ENCODE measurements around the gene LIN54. TPM values are rescaled to one million over a fixed set of nuclear protein-coding genes. Genes with fewer than 3 reads are reported as not detected.
"Not testable (repeated sequence)": the region's sequence is repeated elsewhere in the genome, so short reads cannot be mapped to it uniquely, and the experiment has no call there.

Gene LIN54
- total RNA-seq, 2 donors from 2014 or later, result 21.0 to 25.2 TPM

DNA sequence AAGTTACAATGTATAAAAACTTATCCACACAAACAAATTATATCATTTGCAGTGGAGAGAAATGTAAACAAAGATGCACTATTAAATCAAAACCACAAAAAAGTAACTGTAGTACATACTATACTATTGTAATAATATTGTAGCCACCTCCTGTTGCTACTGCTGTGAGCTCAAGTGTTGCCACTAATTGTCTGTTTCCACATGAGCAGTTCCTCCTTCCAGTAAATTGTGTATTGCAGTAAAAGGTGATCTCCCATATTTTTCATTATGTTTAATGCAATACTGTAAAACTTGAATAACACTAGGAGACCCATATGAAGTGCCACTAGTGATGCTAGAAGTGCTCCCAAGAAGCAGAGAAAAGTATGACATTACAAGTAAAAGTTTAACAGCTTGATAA is 11.7 kb downstream of the LIN54 start:
- Mint-ChIP-seq H3K27ac (no peak overlapping the region), H3K9me3 (no peaks in the 10 kb centered on the region), H3K4me1 (ENCODE audit: low read depth in 2 of 2) (peaks cover 5 to 19% of the 10 kb centered on the region in 2 donors), H3K27me3 (no peaks in the 10 kb centered on the region), H3K4me3 (no peak overlapping the region), H3K36me3 (no peaks in the 10 kb centered on the region)
- no peak for DNase-seq (ENCODE audit: low spot score)
- no peak for ATAC-seq

DNA sequence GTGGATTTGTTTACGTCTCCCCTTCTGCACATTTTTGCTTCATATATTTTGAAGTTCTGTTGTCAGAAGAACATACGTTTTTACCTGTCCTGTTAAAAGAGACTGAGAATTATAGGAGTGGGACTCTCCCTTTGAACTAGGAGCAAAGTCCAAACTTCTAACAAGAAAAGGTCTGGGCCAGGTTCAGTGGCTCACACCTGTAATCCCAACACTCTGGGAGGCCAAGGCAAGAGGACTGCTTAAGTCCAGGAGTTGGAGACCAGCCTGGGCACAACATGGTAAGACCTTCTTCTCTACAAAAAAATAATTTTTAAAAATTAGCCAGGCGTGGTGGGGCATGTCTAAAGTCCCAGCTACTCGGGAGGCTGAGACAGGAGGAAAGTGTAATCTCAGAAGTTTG is 15.8 kb downstream of the LIN54 start:
- no peaks in the 10 kb centered on the region for H3K27me3 Mint-ChIP-seq
- H3K9me3 Mint-ChIP-seq, result no peaks in the 10 kb centered on the region
- H3K4me3 Mint-ChIP-seq, result no peak overlapping the region
- ATAC-seq, result no peak
- no peak overlapping the region for H3K27ac Mint-ChIP-seq
- DNase-seq (ENCODE audit: low spot score), result no peak
- peaks cover 9 to 31% of the 10 kb centered on the region in 2 donors for H3K4me1 Mint-ChIP-seq (ENCODE audit: low read depth in 2 of 2)
- no peaks in the 10 kb centered on the region for H3K36me3 Mint-ChIP-seq

DNA sequence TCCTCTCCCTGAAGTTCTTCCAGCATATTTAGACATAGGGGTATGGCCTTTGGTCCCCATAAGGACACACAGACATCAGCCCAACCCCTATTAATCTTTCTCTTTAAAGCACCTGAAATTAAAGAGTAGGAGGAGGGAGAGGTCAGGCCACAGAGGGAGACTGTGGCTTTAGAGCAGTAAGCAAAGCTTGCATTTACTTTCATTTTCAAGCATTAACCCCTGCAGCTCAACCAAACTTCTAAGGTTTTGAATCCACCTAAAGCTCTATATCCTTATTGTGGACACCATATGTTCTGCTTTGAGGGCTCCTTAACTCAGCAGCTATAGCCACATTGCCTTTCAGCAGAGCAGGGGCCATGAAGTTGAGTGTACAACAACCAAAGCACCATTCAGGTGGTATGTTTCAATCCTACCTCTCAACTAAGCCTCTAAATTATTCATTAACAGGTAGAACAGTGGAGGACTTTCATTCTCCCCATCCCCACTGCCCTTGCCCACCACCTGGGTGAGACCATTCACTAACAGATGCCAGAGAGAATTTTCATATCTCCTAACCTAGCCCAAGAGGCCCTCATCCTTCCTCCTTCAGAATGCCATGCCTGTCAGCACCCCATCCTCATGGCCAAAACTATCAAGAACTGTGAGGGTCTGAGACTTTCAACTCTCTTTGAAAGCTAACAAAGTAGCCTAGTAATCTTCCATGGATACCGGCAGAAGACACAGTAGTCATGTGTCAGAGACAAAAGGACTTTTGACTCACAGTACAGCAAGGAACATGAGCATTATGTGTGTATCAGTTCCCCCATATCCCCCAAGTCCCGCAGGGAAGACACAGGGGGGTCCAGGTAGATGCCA is 20.8 kb downstream of the LIN54 start:
- Mint-ChIP-seq H3K36me3 (no peaks in the 10 kb centered on the region), H3K4me1 (ENCODE audit: low read depth in 2 of 2) (peaks cover 14 to 23% of the 10 kb centered on the region in 2 donors), H3K27me3 (no peaks in the 10 kb centered on the region), H3K4me3 (peak overlapping the region; percentile 57), H3K9me3 (no peaks in the 10 kb centered on the region), H3K27ac (peak overlapping the region; percentile 49 to 81)
- ATAC-seq, result peak; percentile 64 to 70
- DNase-seq (ENCODE audit: low spot score), result no peak

DNA sequence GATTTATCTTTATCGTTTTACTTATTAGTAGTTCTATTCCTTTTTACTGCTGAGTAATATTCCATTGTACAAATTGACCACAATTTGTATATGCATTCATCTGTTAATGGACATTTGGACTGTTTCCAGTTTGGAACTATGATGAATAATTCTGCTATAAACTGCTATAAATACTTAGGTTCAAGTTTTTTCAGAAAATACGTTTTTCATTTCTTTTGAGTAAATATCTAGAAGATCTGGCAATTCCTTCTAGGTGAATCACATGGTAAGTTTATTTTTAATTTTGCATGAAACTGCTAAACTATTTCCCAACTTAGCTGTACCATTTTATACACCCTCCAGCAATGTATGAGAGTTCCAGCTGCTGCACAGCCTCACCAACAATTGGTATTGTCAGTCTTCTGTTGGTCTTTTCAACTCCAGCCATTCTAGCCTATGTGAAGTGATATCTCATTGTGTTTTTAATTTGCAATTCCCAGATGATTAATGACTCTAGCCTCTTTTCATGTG is 22.2 kb downstream of the LIN54 start:
- ATAC-seq (no peak), DNase-seq (ENCODE audit: low spot score) (no peak)
- Mint-ChIP-seq H3K4me1 (ENCODE audit: low read depth in 2 of 2) (peaks cover 21 to 31% of the 10 kb centered on the region in 2 donors), H3K27ac (no peak overlapping the region), H3K36me3 (peaks cover 6% of the 10 kb centered on the region), H3K9me3 (no peaks in the 10 kb centered on the region), H3K27me3 (no peaks in the 10 kb centered on the region), H3K4me3 (no peak overlapping the region)

DNA sequence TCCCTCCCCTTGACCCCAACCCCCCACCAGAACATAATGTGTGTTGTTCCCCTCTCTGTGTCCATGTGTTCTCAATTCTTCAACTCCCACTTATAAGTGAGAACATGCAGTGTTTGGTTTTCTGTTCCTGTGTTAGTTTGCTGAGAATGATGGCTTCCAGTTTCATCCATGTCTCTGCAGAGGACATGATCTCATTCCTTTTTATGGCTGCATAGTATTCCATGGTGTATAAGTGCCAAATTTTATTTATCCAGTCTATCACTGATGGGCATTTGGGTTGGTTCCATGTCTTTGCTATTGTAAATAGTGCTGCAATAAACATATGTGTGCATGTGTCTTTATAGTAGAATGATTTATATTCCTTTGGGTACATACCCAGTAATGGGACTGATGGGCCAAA is 23.1 kb downstream of the LIN54 start:
- not testable (repeated sequence) for H3K27ac Mint-ChIP-seq; ATAC-seq; H3K27me3 Mint-ChIP-seq; H3K36me3 Mint-ChIP-seq; H3K9me3 Mint-ChIP-seq; DNase-seq (ENCODE audit: low spot score); H3K4me3 Mint-ChIP-seq
- H3K4me1 Mint-ChIP-seq (ENCODE audit: low read depth in 2 of 2), result peaks cover 21 to 31% of the 10 kb centered on the region in 2 donors

DNA sequence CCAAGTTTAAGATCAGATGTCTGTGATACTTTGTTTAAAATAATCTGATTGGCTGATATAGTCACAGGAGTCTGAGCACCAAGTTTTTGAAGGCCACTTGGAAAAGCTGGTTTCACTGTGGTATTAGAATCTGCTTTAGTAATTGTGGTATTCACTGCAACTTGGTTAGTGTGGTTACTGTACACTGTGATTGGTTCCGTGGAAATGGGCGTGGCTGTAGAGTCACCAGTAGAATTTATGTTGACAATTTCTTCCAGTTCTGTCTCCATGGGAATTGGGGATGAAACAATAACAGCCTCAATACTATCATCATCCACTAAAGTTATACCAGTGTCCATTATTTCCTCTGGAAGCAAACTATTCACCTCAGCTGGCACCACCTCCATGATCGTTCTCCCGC is 26.2 kb downstream of the LIN54 start:
- H3K27ac Mint-ChIP-seq, result peak overlapping the region in 1 of 2 donors; percentile 42
- no peak for ATAC-seq

DNA sequence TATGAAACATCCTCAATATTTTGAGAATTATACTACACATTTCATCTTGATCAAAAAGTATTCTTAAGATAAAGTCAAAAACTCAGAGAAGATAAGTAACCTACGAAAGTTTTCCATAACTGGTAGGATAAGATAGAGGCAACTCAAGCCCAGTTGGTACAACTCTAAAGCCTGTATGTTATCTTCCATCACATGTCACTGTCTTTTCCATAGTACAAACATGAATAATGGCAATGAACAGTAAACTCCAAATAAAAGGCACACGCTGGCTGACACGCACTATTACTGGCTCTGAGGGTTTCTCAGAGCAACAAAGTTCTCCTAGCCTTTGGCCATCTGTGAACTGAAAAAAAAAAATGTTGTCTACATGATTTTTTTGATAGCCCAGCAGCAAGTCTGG is 27.2 kb downstream of the LIN54 start:
- Mint-ChIP-seq H3K4me3 (no peak overlapping the region), H3K27ac (no peak overlapping the region), H3K27me3 (no peaks in the 10 kb centered on the region), H3K9me3 (no peaks in the 10 kb centered on the region), H3K36me3 (peaks cover 6% of the 10 kb centered on the region), H3K4me1 (ENCODE audit: low read depth in 2 of 2) (peaks cover 9 to 10% of the 10 kb centered on the region in 2 donors)
- DNase-seq (ENCODE audit: low spot score) (no peak), ATAC-seq (no peak)

More for the DNA sequence above, 26.2 kb downstream of the LIN54 start:
- no peaks in the 10 kb centered on the region for H3K27me3 Mint-ChIP-seq
- H3K36me3 Mint-ChIP-seq, result peaks cover 6% of the 10 kb centered on the region
- no peak overlapping the region for H3K4me3 Mint-ChIP-seq
- peaks cover 13 to 15% of the 10 kb centered on the region in 2 donors for H3K4me1 Mint-ChIP-seq (ENCODE audit: low read depth in 2 of 2)
- DNase-seq (ENCODE audit: low spot score), result no peak
- H3K9me3 Mint-ChIP-seq, result no peaks in the 10 kb centered on the region

DNA sequence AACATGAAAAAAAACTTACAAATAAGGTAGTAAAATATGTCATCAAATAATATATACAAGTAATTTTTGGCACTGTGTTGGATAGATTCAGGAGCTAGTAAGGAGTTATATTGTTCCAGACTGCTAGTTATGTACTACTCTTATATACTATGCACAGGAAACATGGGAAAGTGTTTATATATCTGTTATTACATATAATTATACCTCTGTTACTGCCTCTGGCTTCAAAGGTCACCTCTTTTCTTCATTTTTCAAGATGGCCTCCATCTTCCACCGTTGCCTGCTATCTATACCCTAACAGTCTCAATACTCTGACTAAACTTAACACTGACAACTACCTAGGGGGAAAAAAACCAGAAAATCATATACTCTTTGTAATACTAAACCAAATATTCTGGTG is 29.5 kb downstream of the LIN54 start:
- peaks cover 17% of the 10 kb centered on the region for H3K36me3 Mint-ChIP-seq
- no peaks in the 10 kb centered on the region for H3K27me3 Mint-ChIP-seq
- no peak overlapping the region for H3K4me3 Mint-ChIP-seq
- H3K4me1 Mint-ChIP-seq (ENCODE audit: low read depth in 2 of 2), result peaks cover 7 to 10% of the 10 kb centered on the region in 2 donors
- no peaks in the 10 kb centered on the region for H3K9me3 Mint-ChIP-seq
- ATAC-seq (no peak), DNase-seq (ENCODE audit: low spot score) (no peak)
- H3K27ac Mint-ChIP-seq, result no peak overlapping the region

DNA sequence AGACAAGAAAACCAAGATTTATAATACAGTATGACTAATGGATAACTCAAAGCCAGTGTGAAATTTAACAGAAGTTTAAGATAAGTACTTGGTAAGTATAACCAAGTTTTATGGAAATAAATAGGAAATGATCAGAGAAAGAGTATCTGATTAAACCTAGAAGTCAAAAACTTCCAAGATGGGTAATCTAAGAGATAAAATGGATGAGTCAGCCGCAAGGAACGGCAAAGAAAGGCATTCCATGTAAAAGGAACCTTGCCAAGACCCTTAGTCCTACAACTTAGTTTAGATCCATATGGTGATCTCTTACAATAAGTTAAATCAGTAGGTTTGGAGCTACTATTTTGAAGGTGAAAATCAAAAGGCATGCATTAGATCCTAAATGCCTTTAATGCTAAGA is 34.8 kb downstream of the LIN54 start:
- no peak for DNase-seq (ENCODE audit: low spot score)
- no peak for ATAC-seq
- no peaks in the 10 kb centered on the region for H3K9me3 Mint-ChIP-seq
- H3K4me3 Mint-ChIP-seq, result no peak overlapping the region
- no peak overlapping the region for H3K27ac Mint-ChIP-seq
- H3K36me3 Mint-ChIP-seq, result peaks cover 17% of the 10 kb centered on the region
- no peaks in the 10 kb centered on the region for H3K27me3 Mint-ChIP-seq
- peaks cover 0 to 3% of the 10 kb centered on the region in 2 donors for H3K4me1 Mint-ChIP-seq (ENCODE audit: low read depth in 2 of 2)

DNA sequence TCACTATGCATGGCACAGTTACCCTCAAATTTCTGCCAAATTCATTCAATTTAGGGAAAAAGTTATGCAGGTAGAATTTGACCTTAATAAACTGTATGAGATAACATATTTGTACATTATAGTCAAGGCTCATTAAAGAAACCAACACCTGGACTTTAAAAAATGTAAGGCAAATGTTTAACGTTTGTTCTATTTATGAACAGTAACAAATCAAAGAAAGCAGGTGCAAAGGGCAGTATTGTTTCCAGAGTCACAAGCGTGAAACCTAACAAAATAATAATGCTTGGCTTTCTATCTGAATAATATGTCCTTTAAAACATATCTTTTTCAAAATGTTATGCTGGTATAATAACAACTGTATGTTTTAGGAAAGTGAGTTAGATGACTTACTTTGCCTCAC is 41.2 kb downstream of the LIN54 start:
- Mint-ChIP-seq H3K4me3 (no peak overlapping the region), H3K27me3 (no peaks in the 10 kb centered on the region), H3K4me1 (ENCODE audit: low read depth in 2 of 2) (peaks cover 5 to 6% of the 10 kb centered on the region in 2 donors), H3K27ac (peak overlapping the region in 1 of 2 donors; percentile 19), H3K36me3 (peaks cover 14% of the 10 kb centered on the region), H3K9me3 (no peaks in the 10 kb centered on the region)
- no peak for ATAC-seq
- DNase-seq (ENCODE audit: low spot score), result no peak

DNA sequence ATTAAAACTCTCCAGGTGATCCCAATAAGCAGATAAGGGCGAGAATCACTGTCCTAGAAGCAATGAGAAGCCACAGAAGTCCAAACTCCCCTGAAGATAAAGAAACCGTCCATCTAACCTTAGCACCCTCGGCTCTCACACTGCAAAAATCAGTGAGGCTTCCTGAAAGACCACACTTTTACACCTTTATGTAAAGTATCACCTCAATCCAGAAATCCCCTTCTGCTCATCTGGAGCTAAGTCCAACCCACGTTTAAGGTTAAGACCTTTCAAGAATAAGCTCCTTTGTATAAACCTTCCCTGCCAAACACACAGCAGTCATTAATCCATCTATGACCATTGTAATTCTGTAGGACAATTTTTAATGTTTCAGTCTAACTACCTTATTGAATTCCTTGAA is 41.7 kb downstream of the LIN54 start:
- no peak for DNase-seq (ENCODE audit: low spot score)
- Mint-ChIP-seq H3K9me3 (no peaks in the 10 kb centered on the region), H3K27me3 (no peaks in the 10 kb centered on the region), H3K27ac (peak overlapping the region; percentile 19 to 23), H3K36me3 (peaks cover 13% of the 10 kb centered on the region), H3K4me3 (no peak overlapping the region), H3K4me1 (ENCODE audit: low read depth in 2 of 2) (peaks cover 4 to 5% of the 10 kb centered on the region in 2 donors)
- ATAC-seq, result no peak

DNA sequence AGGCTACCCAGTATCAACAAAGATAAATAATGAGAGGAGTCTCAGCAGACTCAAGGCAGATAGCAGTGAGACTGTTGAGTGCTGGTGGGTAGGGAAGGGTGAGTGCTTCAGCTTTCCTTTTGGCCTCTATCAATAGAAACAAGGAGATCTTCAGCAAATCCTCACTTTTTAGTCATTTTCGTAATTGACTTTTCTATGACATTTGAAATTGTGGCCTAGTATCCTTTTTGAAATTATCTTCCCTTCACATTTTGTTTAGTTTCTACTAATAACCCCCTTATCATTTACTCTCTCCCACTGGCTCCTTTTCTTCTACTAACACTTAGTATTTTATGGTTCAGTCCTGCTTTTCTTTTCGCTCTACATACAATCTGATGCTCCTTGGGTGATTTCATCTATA is 44.9 kb downstream of the LIN54 start:
- H3K27ac Mint-ChIP-seq, result peak overlapping the region in 1 of 2 donors; percentile 1
- H3K4me3 Mint-ChIP-seq, result no peak overlapping the region
- ATAC-seq, result no peak
- DNase-seq (ENCODE audit: low spot score), result no peak
- peaks cover 3 to 5% of the 10 kb centered on the region in 2 donors for H3K4me1 Mint-ChIP-seq (ENCODE audit: low read depth in 2 of 2)
- H3K27me3 Mint-ChIP-seq, result no peaks in the 10 kb centered on the region
- peaks cover 13% of the 10 kb centered on the region for H3K36me3 Mint-ChIP-seq
- H3K9me3 Mint-ChIP-seq, result no peaks in the 10 kb centered on the region

DNA sequence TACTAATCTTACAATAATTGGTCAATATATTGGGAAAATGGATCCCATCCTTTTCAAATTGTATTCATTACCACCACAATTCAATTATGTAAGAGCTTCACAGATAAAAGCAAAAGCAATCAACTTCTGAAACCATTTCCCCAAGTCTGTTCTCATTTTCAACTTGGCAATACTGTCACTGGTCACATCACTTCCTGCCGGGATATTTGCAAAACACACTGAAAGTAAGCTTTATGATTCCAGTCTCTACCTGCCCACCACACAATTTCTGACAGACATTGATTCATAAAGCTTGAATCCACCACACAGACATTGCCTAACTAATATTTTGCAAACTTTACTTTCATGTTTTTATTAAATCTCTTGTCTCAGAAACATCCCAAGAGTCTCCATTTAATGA is 53.6 kb downstream of the LIN54 start:
- no peaks in the 10 kb centered on the region for H3K27me3 Mint-ChIP-seq
- H3K9me3 Mint-ChIP-seq, result no peaks in the 10 kb centered on the region
- no peak overlapping the region for H3K27ac Mint-ChIP-seq
- ATAC-seq, result no peak
- H3K4me3 Mint-ChIP-seq, result no peak overlapping the region
- H3K4me1 Mint-ChIP-seq (ENCODE audit: low read depth in 2 of 2), result peaks cover 10 to 14% of the 10 kb centered on the region in 2 donors
- DNase-seq (ENCODE audit: low spot score), result no peak
- no peaks in the 10 kb centered on the region for H3K36me3 Mint-ChIP-seq

DNA sequence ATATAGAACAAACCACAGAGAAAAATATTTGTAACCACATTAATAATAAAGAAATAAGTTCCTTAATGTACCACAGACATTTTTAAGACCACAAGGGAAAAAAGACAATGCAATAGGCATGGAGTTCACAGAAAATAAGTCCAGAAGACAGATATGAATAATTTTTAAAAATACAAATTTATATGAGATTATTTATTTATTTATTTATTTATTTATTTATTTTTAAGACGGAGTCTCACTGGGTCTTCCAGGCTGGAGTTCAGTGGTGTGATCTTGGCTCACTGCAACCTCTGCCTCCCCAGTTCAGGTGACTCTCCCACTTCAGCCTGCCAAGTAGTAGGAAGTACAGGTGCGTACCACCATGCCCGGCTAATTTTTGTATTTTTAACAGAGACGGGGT is 56.4 kb downstream of the LIN54 start:
- DNase-seq (ENCODE audit: low spot score) (no peak), ATAC-seq (no peak)
- H3K36me3 Mint-ChIP-seq, result no peaks in the 10 kb centered on the region
- no peak overlapping the region for H3K4me3 Mint-ChIP-seq
- no peaks in the 10 kb centered on the region for H3K9me3 Mint-ChIP-seq
- H3K27me3 Mint-ChIP-seq, result no peaks in the 10 kb centered on the region
- H3K4me1 Mint-ChIP-seq (ENCODE audit: low read depth in 2 of 2), result peaks cover 13 to 20% of the 10 kb centered on the region in 2 donors
- no peak overlapping the region for H3K27ac Mint-ChIP-seq
